ENCODE results near the gene CDH16.
"Not testable (repeated sequence)": the region's sequence is repeated elsewhere in the genome, so short reads cannot be mapped to it uniquely, and the experiment has no call there.

The CDH16 gene

DNA sequence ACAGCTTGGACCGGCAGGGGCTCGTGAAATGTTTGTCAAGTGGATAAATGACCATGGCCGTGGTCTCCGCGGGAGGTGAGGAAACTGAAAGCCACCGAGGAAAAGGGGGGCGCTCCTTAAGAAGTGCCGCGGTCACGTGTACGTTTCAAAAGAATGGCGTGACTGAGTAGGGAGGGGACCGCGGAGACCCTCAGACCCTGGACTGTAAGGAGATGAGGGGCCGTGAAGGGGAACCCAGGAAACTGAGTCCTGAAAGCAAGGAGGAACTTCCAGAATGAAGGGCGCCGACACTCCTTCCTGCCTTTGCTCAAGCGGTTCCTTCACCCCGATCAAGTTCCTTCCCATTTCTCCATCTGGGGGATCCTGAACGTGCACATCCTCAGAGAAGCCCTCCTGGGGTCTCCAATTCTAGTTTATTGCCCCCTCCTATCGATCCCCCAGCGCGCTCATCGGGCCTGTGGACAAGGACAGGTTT, 16.2 kb upstream of the CDH16 start:
- peaks cover 34% of the 10 kb centered on the region for H3K4me1 ChIP-seq (ENCODE audit: insufficient read depth, low read length)
- not testable (repeated sequence) for H3K9me3 ChIP-seq (ENCODE audit: low read length); H3K27me3 ChIP-seq (ENCODE audit: control insufficient read depth in 1 of 2, insufficient read depth in 2 of 2, low read length in 2 of 2)
- H3K4me3 ChIP-seq (ENCODE audit: low read depth in 1 of 2, low read length in 2 of 2), result peak overlapping the region; percentile 53 to 99
- peak overlapping the region; percentile 80 for H3K27ac ChIP-seq (ENCODE audit: low read depth, low read length)
- H3K36me3 ChIP-seq (ENCODE audit: insufficient read depth, low read length), result peaks cover 19% of the 10 kb centered on the region
- H3K9ac ChIP-seq (ENCODE audit: low read length), result peak overlapping the region; percentile 54

DNA sequence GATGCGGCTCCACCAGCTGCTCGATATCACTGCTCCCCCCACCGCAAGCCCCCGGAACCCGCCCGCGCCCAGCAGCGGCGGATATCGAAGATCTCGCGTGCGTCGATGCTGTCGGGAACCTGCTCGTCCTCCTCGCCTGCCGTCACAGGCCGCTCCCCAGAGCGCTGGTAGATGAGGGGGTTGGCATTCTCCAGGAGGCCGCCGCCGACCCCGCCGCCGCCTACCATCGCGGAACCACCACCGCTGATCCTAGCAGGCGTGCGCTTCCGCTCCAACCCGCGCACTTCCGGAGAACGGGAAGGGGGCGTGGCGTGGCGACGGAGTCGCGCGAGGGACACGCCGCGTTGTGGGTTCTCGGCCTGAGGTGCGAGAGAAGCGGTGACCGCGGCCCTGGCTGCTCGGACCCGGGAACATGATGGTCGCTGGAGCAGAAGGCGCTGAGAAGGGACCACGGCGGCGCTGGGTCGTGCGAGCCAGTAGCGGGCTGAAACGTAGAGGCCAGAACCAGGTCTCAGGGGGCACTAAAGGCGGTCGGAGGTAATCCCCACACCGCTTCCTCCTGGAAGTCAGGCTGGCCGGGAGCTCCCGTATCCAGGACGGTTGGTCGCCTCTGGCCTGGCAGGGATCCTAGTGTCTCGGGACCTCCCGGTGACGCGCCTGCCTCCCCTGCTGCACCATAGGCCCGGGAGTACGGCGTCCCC, 15.6 kb upstream of the CDH16 start, which contains the start of gene CIAO2B:
Gene CIAO2B (minus strand): TSS at position 265 of the 701 bp plus-strand sequence. CDS start 38 bp downstream, at position 227.
- Histone ChIP-seq H3K27me3 (ENCODE audit: control insufficient read depth in 1 of 2, insufficient read depth in 2 of 2, low read length in 2 of 2) (no peaks in the 10 kb centered on the region), H3K36me3 (ENCODE audit: insufficient read depth, low read length) (peaks cover 14% of the 10 kb centered on the region), H3K4me3 (ENCODE audit: low read depth in 1 of 2, low read length in 2 of 2) (peak within 1 kb of the TSS; percentile 53 to 99), H3K9me3 (ENCODE audit: low read length) (no peaks in the 10 kb centered on the region), H3K27ac (ENCODE audit: low read depth, low read length) (peak within 1 kb of the TSS; percentile 80), H3K4me1 (ENCODE audit: insufficient read depth, low read length) (peaks cover 34% of the 10 kb centered on the region), H3K9ac (ENCODE audit: low read length) (peak within 1 kb of the TSS; percentile 100)

DNA sequence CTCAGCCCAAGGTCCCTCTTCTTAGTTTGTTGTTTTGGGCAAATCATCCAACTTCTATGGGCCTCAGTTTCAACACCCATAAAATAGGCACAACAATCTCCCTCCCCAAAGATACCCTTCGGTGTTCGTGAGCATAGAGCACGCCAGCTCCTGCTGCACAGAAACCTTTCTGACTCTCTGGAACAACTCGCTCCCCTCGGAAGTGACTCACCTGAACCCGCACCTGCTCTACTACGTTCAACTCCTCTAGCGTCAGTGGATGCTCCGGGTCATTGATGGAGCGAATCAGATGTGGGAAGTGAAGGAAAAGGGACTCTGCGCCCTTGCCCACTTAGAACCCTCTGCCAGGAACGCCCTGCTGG, 15.1 kb upstream of the CDH16 start:
- H3K27me3 ChIP-seq (ENCODE audit: control insufficient read depth in 1 of 2, insufficient read depth in 2 of 2, low read length in 2 of 2), result no peaks in the 10 kb centered on the region
- peak overlapping the region; percentile 53 to 99 for H3K4me3 ChIP-seq (ENCODE audit: low read depth in 1 of 2, low read length in 2 of 2)
- H3K4me1 ChIP-seq (ENCODE audit: insufficient read depth, low read length), result peaks cover 34% of the 10 kb centered on the region
- peak overlapping the region; percentile 80 for H3K27ac ChIP-seq (ENCODE audit: low read depth, low read length)
- peaks cover 8% of the 10 kb centered on the region for H3K36me3 ChIP-seq (ENCODE audit: insufficient read depth, low read length)
- H3K9ac ChIP-seq (ENCODE audit: low read length), result peak overlapping the region; percentile 100
- no peaks in the 10 kb centered on the region for H3K9me3 ChIP-seq (ENCODE audit: low read length)

DNA sequence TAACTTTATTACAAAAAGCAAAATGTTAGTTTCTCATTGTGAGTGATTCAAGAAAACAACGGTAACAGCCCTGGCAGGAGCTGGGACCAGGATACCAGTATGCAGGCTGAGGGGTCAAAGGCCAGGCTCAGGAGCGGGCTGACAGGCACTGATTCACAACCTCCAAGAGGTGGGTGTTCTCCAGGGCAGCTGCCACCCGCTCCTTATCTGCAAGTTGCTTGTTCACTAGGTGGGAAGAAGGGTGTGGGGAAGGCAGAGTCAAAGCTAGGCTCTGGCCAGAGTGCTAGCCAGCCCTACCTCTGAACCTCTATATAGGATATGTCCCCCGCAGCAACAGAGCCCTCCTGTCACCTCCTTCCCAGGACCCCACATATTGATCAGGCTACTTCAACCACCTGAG, 13.4 kb upstream of the CDH16 start:
- H3K27me3 ChIP-seq (ENCODE audit: control insufficient read depth in 1 of 2, insufficient read depth in 2 of 2, low read length in 2 of 2), result no peaks in the 10 kb centered on the region
- peaks cover 34% of the 10 kb centered on the region for H3K4me1 ChIP-seq (ENCODE audit: insufficient read depth, low read length)
- no peak overlapping the region for H3K9ac ChIP-seq (ENCODE audit: low read length)
- no peak overlapping the region for H3K27ac ChIP-seq (ENCODE audit: low read depth, low read length)
- H3K4me3 ChIP-seq (ENCODE audit: low read depth in 1 of 2, low read length in 2 of 2), result no peak overlapping the region
- H3K36me3 ChIP-seq (ENCODE audit: insufficient read depth, low read length), result no peaks in the 10 kb centered on the region
- no peaks in the 10 kb centered on the region for H3K9me3 ChIP-seq (ENCODE audit: low read length)

DNA sequence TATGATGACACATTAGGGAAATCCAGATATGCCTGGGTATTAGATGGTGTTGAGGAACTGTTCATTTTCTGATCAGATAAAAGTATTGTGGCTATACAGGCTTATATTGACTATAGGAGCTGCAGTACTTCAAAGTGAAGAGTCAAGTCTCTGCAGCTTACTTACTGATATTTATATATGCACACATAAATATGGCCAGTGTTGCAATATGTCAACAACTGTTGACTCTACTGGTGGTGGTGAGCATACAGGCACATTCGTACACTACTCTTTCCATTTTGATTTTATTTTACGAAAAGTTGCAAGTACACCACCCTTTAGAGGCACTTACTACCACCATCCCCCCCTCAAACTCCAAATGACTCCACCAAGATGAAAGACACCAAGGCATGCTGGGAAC, 13.0 kb upstream of the CDH16 start:
- H3K27me3 ChIP-seq (ENCODE audit: control insufficient read depth in 1 of 2, insufficient read depth in 2 of 2, low read length in 2 of 2), result no peaks in the 10 kb centered on the region
- H3K27ac ChIP-seq (ENCODE audit: low read depth, low read length), result no peak overlapping the region
- no peaks in the 10 kb centered on the region for H3K36me3 ChIP-seq (ENCODE audit: insufficient read depth, low read length)
- H3K4me3 ChIP-seq (ENCODE audit: low read depth in 1 of 2, low read length in 2 of 2), result no peak overlapping the region
- no peak overlapping the region for H3K9ac ChIP-seq (ENCODE audit: low read length)
- H3K9me3 ChIP-seq (ENCODE audit: low read length), result no peaks in the 10 kb centered on the region
- peaks cover 31% of the 10 kb centered on the region for H3K4me1 ChIP-seq (ENCODE audit: insufficient read depth, low read length)

DNA sequence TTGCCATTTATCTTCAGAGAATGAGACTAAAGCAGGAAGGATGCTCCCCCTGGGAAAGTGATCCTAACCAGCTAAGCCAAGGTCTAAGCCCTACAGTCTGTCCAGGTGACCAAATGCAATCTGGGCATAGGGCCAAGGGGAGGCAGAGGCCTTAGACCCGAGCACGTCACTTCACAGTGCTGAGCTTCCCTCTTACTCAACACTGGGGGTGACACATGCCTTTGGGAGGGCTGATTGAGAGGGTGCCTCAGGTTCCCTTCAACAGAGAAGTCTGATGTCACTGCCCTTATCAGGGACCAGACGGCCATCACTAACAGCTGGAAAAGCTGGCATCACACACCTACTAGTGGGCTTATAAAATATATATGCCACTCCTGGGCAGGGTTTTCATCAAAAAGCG, 11.5 kb upstream of the CDH16 start:
- no peak overlapping the region for H3K4me3 ChIP-seq (ENCODE audit: low read depth in 1 of 2, low read length in 2 of 2)
- H3K4me1 ChIP-seq (ENCODE audit: insufficient read depth, low read length), result peaks cover 28% of the 10 kb centered on the region
- no peaks in the 10 kb centered on the region for H3K36me3 ChIP-seq (ENCODE audit: insufficient read depth, low read length)
- no peak overlapping the region for H3K27ac ChIP-seq (ENCODE audit: low read depth, low read length)
- H3K27me3 ChIP-seq (ENCODE audit: control insufficient read depth in 1 of 2, insufficient read depth in 2 of 2, low read length in 2 of 2), result no peaks in the 10 kb centered on the region
- no peak overlapping the region for H3K9ac ChIP-seq (ENCODE audit: low read length)
- H3K9me3 ChIP-seq (ENCODE audit: low read length), result no peaks in the 10 kb centered on the region

DNA sequence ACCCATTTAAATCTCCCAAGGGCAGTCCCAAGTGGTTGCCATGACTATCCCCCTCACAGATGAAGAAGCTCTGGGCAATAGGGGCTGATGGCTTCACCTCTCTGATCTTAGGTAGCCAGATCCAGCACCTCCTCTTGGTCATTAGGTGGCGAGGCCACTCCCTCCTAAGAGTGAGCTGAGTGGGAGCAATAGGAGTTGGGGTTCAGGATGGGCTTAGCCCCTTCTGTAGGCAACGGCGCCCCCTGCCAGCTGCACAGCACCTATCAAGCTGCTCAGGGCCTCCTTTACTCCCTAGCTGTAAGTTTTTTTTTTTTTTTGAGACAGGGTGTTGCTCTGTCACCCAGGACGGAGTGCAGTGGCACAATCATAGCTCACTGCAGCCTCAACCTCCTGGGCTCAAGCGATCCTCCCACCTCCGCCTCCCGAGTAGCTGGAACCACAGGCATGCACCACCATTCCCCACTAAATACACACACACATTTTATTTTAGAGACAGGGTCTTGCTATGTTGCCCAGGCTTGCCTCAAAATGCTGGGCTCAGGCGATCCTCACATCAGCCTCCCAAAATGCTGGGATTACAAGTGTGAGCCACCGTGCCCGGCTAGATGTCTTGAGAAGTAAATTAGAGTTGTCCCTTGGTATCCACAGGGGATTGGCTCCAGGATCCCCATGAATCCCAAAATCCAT, 10.2 kb upstream of the CDH16 start:
- Histone ChIP-seq H3K36me3 (ENCODE audit: insufficient read depth, low read length) (no peaks in the 10 kb centered on the region), H3K27ac (ENCODE audit: low read depth, low read length) (no peak overlapping the region), H3K4me3 (ENCODE audit: low read depth in 1 of 2, low read length in 2 of 2) (no peak overlapping the region), H3K27me3 (ENCODE audit: control insufficient read depth in 1 of 2, insufficient read depth in 2 of 2, low read length in 2 of 2) (no peaks in the 10 kb centered on the region), H3K4me1 (ENCODE audit: insufficient read depth, low read length) (peaks cover 31% of the 10 kb centered on the region), H3K9ac (ENCODE audit: low read length) (no peak overlapping the region), H3K9me3 (ENCODE audit: low read length) (no peaks in the 10 kb centered on the region)

DNA sequence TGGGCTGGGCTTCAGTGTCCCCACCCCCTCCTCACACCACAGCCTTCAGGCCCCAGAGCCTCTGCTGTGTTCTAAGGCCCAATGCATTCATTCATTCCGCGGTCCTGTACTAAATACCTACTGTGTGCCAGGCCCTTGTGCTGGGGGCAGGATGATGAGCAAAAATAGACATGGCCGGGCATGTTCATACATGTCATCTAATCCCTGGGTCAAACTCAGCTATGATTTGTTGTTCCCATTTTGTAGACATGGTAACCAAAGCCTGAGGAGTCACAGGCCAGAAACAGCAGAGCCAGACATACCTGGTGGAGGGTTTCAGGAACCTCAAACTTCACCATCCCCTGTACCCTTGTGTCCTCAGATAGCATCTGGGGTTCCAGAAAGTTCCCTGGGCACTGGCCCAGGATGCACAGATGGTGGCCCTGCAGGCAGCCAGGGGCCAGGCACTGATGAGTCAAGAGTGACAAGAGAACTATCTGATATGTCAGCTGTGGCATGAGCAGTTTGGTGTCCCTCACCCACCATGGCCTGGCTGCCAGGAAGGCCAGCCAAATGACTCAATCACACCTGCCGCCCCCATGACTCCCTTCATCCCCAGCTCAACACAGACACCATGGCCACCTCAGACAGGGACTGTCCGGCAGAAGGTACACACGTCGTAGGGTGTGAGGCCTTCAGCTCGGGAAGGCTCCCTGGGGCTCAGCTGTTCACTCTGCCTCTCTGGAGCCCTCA, 9.4 kb upstream of the CDH16 start:
- peaks cover 31% of the 10 kb centered on the region for H3K4me1 ChIP-seq (ENCODE audit: insufficient read depth, low read length)
- H3K4me3 ChIP-seq (ENCODE audit: low read depth in 1 of 2, low read length in 2 of 2), result no peak overlapping the region
- H3K27ac ChIP-seq (ENCODE audit: low read depth, low read length), result no peak overlapping the region
- no peaks in the 10 kb centered on the region for H3K27me3 ChIP-seq (ENCODE audit: control insufficient read depth in 1 of 2, insufficient read depth in 2 of 2, low read length in 2 of 2)
- no peaks in the 10 kb centered on the region for H3K36me3 ChIP-seq (ENCODE audit: insufficient read depth, low read length)
- no peak overlapping the region for H3K9ac ChIP-seq (ENCODE audit: low read length)
- H3K9me3 ChIP-seq (ENCODE audit: low read length), result no peaks in the 10 kb centered on the region

DNA sequence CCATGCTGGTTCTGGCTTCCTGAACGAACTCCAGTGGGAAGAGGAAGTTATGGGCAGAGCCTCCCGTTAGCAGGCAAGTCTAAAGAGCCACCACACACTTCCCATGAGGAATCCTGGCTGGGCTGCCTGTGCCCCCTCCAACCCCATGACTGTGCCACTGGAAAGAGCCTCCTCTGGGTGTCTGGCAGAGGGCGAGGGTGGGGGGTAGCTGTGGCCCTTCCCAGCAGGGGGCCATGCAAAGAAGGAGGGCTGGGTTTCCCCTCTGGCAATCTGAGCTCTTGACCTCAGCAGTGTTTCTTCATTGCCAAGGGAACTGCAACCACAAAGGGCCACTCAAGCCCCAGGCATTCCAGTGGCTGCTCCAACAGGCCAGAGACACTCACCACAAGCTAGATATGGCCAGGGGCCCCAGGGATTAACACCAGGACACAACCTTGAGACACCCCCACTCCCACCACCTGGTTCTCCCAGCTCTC, 8.3 kb upstream of the CDH16 start:
- H3K36me3 ChIP-seq (ENCODE audit: insufficient read depth, low read length), result no peaks in the 10 kb centered on the region
- H3K9ac ChIP-seq (ENCODE audit: low read length), result no peak overlapping the region
- H3K27me3 ChIP-seq (ENCODE audit: control insufficient read depth in 1 of 2, insufficient read depth in 2 of 2, low read length in 2 of 2), result no peaks in the 10 kb centered on the region
- no peaks in the 10 kb centered on the region for H3K9me3 ChIP-seq (ENCODE audit: low read length)
- no peak overlapping the region for H3K27ac ChIP-seq (ENCODE audit: low read depth, low read length)
- H3K4me3 ChIP-seq (ENCODE audit: low read depth in 1 of 2, low read length in 2 of 2), result no peak overlapping the region
- peaks cover 26% of the 10 kb centered on the region for H3K4me1 ChIP-seq (ENCODE audit: insufficient read depth, low read length)

DNA sequence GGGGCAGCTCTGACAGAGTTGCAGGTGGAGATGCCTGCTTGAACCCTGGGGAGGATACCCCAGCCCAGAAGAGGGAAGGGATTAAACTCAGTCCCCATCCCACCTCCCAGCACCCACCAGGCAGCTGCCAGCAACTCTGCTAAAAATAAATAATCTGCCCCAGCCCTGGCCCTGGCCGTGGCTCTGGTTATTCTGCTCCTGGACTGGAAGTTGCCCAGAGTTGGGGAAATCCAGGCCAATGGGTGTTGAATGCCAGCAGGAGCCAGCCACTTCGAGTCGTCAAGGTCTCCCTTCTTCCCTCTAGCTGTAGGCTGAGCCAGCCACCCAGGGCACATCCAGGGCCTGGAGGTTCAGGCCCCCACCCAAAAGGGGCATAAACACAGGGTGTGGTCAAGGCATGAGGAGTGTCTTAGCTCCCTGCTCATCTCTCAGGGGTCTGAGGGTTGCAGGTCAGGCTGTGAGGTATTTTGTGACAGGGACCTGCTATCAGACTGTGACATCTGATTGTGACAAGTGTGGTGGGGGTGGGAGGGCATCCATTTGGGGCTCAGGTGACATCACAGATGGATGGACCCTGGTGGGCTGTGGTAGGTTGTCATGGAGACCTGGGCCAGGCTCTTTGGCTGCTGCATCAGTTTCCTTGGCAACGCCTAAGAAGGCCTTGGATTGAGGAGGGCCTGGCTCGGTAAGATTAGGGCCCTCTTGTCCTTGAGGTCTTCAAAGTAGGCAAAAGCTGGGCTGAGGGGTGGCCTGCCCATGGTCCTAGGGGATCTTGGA, 7.7 kb upstream of the CDH16 start:
- H3K9ac ChIP-seq (ENCODE audit: low read length), result no peak overlapping the region
- no peaks in the 10 kb centered on the region for H3K36me3 ChIP-seq (ENCODE audit: insufficient read depth, low read length)
- H3K4me3 ChIP-seq (ENCODE audit: low read depth in 1 of 2, low read length in 2 of 2), result peak overlapping the region in 1 of 2 donors; percentile 2
- H3K4me1 ChIP-seq (ENCODE audit: insufficient read depth, low read length), result peaks cover 26% of the 10 kb centered on the region
- no peaks in the 10 kb centered on the region for H3K27me3 ChIP-seq (ENCODE audit: control insufficient read depth in 1 of 2, insufficient read depth in 2 of 2, low read length in 2 of 2)
- peak overlapping the region; percentile 83 for H3K27ac ChIP-seq (ENCODE audit: low read depth, low read length)
- no peaks in the 10 kb centered on the region for H3K9me3 ChIP-seq (ENCODE audit: low read length)
